A549 (cell line): ENCODE data around the gene C4orf46. TPM values are rescaled to one million over a fixed set of nuclear protein-coding genes. Genes with fewer than 3 reads are reported as not detected.

Source experiments
- ATAC-seq, 2 experiments: fragments of 200-7000 bp in 1 of 2; fragments of >200 bp in 1 of 2; cut with Nextera tagmentation in 1 of 2; cut with Tn5 transposase in 1 of 2; 3 replicates each; pipeline versions ENCODE4 v1.8.0 to v1.9.1; 2018 to 2020; ENCODE audit warnings: mild to moderate bottlenecking in 1 of 2, moderate library complexity in 1 of 2
- CTCF ChIA-PET: fragments of 300-600 bp; sonication (Branson Sonifier 250); formaldehyde crosslinking; extraction: SDS; loops from one replicate; lab custom pipeline; 2021; ENCODE audit warnings: antibody characterized with exemption, inconsistent platforms; lab: Yijun Ruan, JAX
- POLR2A ChIA-PET: fragments of 350-600 bp; formaldehyde crosslinking; extraction: SDS; loops from one replicate; lab custom pipeline; 2021; ENCODE audit warnings: antibody characterized with exemption, inconsistent platforms; lab: Yijun Ruan, JAX
- DNase-seq, 2 experiments: peaks; one replicate each; pipeline versions ENCODE4 v3.0.0 to v3.0.0-alpha.2; 2011 to 2016; ENCODE audit warnings: low read depth in 1 of 2, low spot score in 1 of 2
- FAIRE-seq: peaks from 2 replicates; lab custom pipeline; 2011; peaks lifted over from hg19 to GRCh38; lab: Jason Lieb, UNC
- H3K27ac ChIP-seq, 2 experiments: fragments of >200 bp; sonication (Bioruptor Twin); formaldehyde crosslinking; 3 replicates each; pipeline ENCODE4 v1.5.1; 2016 to 2017
- H3K4me1 ChIP-seq: fragments of >200 bp; sonication (Bioruptor Twin); formaldehyde crosslinking; 3 replicates; pipeline ENCODE4 v1.6.1; 2016
- H3K4me2 ChIP-seq: fragments of >200 bp; sonication (Bioruptor Twin); formaldehyde crosslinking; 3 replicates; pipeline ENCODE4 v1.6.1; 2016
- H3K4me3 ChIP-seq: fragments of >200 bp; sonication (Bioruptor Twin); formaldehyde crosslinking; 3 replicates; pipeline ENCODE4 v1.5.1; 2016
- H3K9me3 ChIP-seq: fragments of >200 bp; sonication (Bioruptor Twin); formaldehyde crosslinking; 3 replicates; pipeline ENCODE4 v1.6.1; 2016
- CBX8 ChIP-seq: fragments of 200-600 bp; sonication (generic); IDR thresholded peaks from 2 replicates; pipeline ENCODE4 v1.6.1; 2016
- CEBPB ChIP-seq, 2 experiments: fragments of >200 bp in 1 of 2; sonication (Bioruptor Twin) in 1 of 2; formaldehyde crosslinking in 1 of 2; IDR thresholded peaks; 2 replicates each; pipeline ENCODE4 v1.6.1; 2012 to 2016
- CHD2 ChIP-seq: fragments of 150-350 bp; IDR thresholded peaks from 2 replicates; pipeline ENCODE4 v1.6.1; 2014; ENCODE audit warnings: low read length; ENCODE audit not compliant: partially characterized antibody
- CTCF ChIP-seq: fragments of >200 bp; sonication (Bioruptor Twin); formaldehyde crosslinking; IDR thresholded peaks from 3 replicates; pipeline ENCODE4 v1.5.1; 2016
- EHMT2 ChIP-seq: fragments of 200-600 bp; sonication (generic); IDR thresholded peaks from 2 replicates; pipeline ENCODE4 v1.6.1; 2016; ENCODE audit warnings: antibody characterized with exemption, low read depth, mild to moderate bottlenecking, moderate library complexity
- EP300 ChIP-seq, 2 experiments: fragments of >200 bp; sonication (Bioruptor Twin); formaldehyde crosslinking; IDR thresholded peaks; 2 replicates in 1 of 2; 3 replicates in 1 of 2; pipeline ENCODE4 v1.6.1; 2016 to 2017
- FOSL2 ChIP-seq, 2 experiments: fragments of 450-650 bp in 1 of 2; fragments of >200 bp in 1 of 2; sonication (Bioruptor Twin) in 1 of 2; formaldehyde crosslinking; IDR thresholded peaks; 2 replicates each; pipeline versions ENCODE4 v1.5.0 to v1.6.1; 2016 to 2020; ENCODE audit warnings: mild to moderate bottlenecking in 1 of 2, moderate library complexity in 1 of 2
- FOXS1 ChIP-seq: fragments of 250-450 bp; sonication (Bioruptor Pico); IDR thresholded peaks from 2 replicates; pipeline ENCODE4 v1.5.0; 2020; ENCODE audit warnings: mild to moderate bottlenecking, moderate library complexity
- HES2 ChIP-seq: fragments of >200 bp; sonication (Bioruptor Twin); formaldehyde crosslinking; IDR thresholded peaks from 2 replicates; pipeline ENCODE4 v1.6.1; 2016
- HEYL ChIP-seq: fragments of 250-450 bp; sonication (Bioruptor Pico); IDR thresholded peaks from 2 replicates; pipeline ENCODE4 v1.8.0; 2021; ENCODE audit warnings: mild to moderate bottlenecking, moderate library complexity
- HOXB13 ChIP-seq: fragments of 250-450 bp; sonication (Bioruptor Pico); IDR thresholded peaks from 2 replicates; pipeline ENCODE4 v1.5.0; 2020; ENCODE audit warnings: low read depth, mild to moderate bottlenecking, moderate library complexity
- JUNB ChIP-seq: fragments of >200 bp; sonication (Bioruptor Twin); formaldehyde crosslinking; IDR thresholded peaks from 2 replicates; pipeline ENCODE4 v1.6.1; 2016
- KDM1A ChIP-seq: fragments of 200-600 bp; sonication (generic); IDR thresholded peaks from 2 replicates; pipeline ENCODE4 v1.6.1; 2016; ENCODE audit warnings: low read depth, mild to moderate bottlenecking
- KDM5A ChIP-seq: fragments of 200-600 bp; sonication (generic); IDR thresholded peaks from 2 replicates; pipeline ENCODE4 v1.6.1; 2016; ENCODE audit warnings: antibody characterized with exemption, mild to moderate bottlenecking
- MAFK ChIP-seq: fragments of 450-650 bp; IDR thresholded peaks from 2 replicates; pipeline ENCODE4 v1.6.1; 2014; ENCODE audit not compliant: partially characterized antibody
- MAZ ChIP-seq: fragments of 150-350 bp; IDR thresholded peaks from 2 replicates; pipeline ENCODE4 v1.6.1; 2014; ENCODE audit warnings: antibody characterized with exemption, low read depth, low read length, borderline replicate concordance
- NR3C1 ChIP-seq: fragments of >200 bp; sonication (Bioruptor Twin); formaldehyde crosslinking; IDR thresholded peaks from 3 replicates; pipeline ENCODE4 v1.6.1; 2017
- POLR2AphosphoS2 ChIP-seq: conservative IDR thresholded peaks from 2 replicates; pipeline ENCODE4 v1.6.1; 2012; ENCODE audit warnings: low read length, improper control_type of control experiment, inconsistent platforms
- RCOR1 ChIP-seq: fragments of 150-350 bp; IDR thresholded peaks from 2 replicates; pipeline ENCODE4 v1.6.1; 2014; ENCODE audit warnings: antibody characterized with exemption, low read length, low read depth
- RNF2 ChIP-seq: fragments of 200-600 bp; sonication (generic); IDR thresholded peaks from 2 replicates; pipeline ENCODE4 v1.6.1; 2016; ENCODE audit warnings: low read depth, mild to moderate bottlenecking, antibody characterized with exemption, moderate library complexity, borderline replicate concordance
- SREBF2 ChIP-seq: fragments of 450-650 bp; IDR thresholded peaks from 2 replicates; pipeline ENCODE4 v1.6.1; 2014; ENCODE audit warnings: mild to moderate bottlenecking, moderate library complexity
- WGBS: methylation state at CpG from one replicate; pipeline ENCODE4 v1.1.6; 2017; ENCODE audit errors: missing lambda C conversion rate; 5-methylcytosine and 5-hydroxymethylcytosine counted together
- polyA plus RNA-seq, 4 experiments: library from polyadenylated mRNA; depleted of rRNA in 3 of 4; stranded (reverse); fragments of >200 nt; fragmentation: RNase III in 1 of 4; extraction: RNeasy Plus Mini Kit Qiagen cat#74134 plus additional on column Dnase treatment in 1 of 4; gene quantifications; 2 replicates in 3 of 4; 3 replicates in 1 of 4; pipeline ENCODE4 v1.2.3, GENCODE V29; 2011 to 2017
- TF ChIP-seq, protein P1 (sequence below): fragments of 250-450 bp; sonication (Bioruptor Pico); IDR thresholded peaks from 2 replicates; pipeline ENCODE4 v1.5.0; 2021; ENCODE audit warnings: mild to moderate bottlenecking, moderate library complexity, borderline replicate concordance
- TF ChIP-seq, protein P2 (sequence below): fragments of >200 bp; sonication (Bioruptor Twin); formaldehyde crosslinking; IDR thresholded peaks from 3 replicates; pipeline ENCODE4 v1.6.1; 2016
- TF ChIP-seq, protein P3 (sequence below): IDR thresholded peaks from 2 replicates; pipeline ENCODE4 v1.6.1; 2012
- TF ChIP-seq, protein P4 (sequence below): IDR thresholded peaks from 2 replicates; pipeline ENCODE4 v1.6.1; 2012; ENCODE audit warnings: low read depth, borderline replicate concordance

Gene C4orf46
- polyA plus RNA-seq, 2 of the 4 experiments (the other 2 are of a cell fraction): 10.7 to 23.7 TPM

DNA sequence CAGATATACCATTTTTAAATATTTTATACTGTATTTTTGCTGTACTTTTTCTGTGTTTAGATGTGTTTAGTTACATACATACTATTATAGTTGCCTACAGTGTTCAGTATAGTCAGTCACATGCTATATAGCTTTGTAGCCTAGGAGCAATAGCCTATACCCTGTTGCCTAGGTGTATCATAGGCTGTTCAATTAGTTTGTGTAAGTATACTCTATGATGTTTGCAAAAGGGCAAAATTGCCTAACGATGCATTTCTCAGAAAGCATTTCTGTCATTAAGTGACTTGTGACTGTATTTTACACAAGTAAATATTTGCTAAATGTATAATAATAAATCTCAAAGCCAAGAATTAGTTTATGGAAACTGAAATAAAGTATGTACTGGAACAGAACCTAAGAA lies 9.9 kb upstream of the C4orf46 start:
- no peak for TF ChIP-seq FOXS1 (CRISPR knock-in tag)
- TF ChIP-seq SREBF2: no peak
- no peak for TF ChIP-seq MAZ
- TF ChIP-seq, protein P1, sequence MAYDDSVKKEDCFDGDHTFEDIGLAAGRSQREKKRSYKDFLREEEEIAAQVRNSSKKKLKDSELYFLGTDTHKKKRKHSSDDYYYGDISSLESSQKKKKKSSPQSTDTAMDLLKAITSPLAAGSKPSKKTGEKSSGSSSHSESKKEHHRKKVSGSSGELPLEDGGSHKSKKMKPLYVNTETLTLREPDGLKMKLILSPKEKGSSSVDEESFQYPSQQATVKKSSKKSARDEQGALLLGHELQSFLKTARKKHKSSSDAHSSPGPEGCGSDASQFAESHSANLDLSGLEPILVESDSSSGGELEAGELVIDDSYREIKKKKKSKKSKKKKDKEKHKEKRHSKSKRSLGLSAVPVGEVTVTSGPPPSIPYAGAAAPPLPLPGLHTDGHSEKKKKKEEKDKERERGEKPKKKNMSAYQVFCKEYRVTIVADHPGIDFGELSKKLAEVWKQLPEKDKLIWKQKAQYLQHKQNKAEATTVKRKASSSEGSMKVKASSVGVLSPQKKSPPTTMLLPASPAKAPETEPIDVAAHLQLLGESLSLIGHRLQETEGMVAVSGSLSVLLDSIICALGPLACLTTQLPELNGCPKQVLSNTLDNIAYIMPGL (CRISPR knock-in tag): no peak
- TF ChIP-seq, protein P2, sequence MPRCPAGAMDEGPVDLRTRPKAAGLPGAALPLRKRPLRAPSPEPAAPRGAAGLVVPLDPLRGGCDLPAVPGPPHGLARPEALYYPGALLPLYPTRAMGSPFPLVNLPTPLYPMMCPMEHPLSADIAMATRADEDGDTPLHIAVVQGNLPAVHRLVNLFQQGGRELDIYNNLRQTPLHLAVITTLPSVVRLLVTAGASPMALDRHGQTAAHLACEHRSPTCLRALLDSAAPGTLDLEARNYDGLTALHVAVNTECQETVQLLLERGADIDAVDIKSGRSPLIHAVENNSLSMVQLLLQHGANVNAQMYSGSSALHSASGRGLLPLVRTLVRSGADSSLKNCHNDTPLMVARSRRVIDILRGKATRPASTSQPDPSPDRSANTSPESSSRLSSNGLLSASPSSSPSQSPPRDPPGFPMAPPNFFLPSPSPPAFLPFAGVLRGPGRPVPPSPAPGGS: no peak
- no peak for TF ChIP-seq CTCF
- TF ChIP-seq RNF2: no peak
- no peak for TF ChIP-seq FOSL2 (IDR thresholded peaks at IDR 0.05)
- TF ChIP-seq FOSL2 (CRISPR knock-in tag; IDR thresholded peaks at IDR 0.05): no peak
- no peak for TF ChIP-seq HEYL (CRISPR knock-in tag)
- TF ChIP-seq, protein P3, sequence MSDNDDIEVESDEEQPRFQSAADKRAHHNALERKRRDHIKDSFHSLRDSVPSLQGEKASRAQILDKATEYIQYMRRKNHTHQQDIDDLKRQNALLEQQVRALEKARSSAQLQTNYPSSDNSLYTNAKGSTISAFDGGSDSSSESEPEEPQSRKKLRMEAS: no peak
- DNase-seq (no peak), ATAC-seq (no peak), FAIRE-seq (no peak)
- Histone ChIP-seq H3K9me3 (no peaks in the 10 kb centered on the region), H3K27ac (no peak overlapping the region), H3K4me1 (no peaks in the 10 kb centered on the region), H3K4me2 (no peak overlapping the region), H3K4me3 (no peak overlapping the region)
- POLR2A ChIA-PET: no interaction called here
- CTCF ChIA-PET: interaction anchor here (0.6 to 1.0 kb wide), 2 partner anchors 11 to 20 kb away, joined by 3 to 5 read pairs; no protein-coding TSS in a partner anchor
- WGBS: 74% methylated on average over 1 of the region's 1 CpG

- POLR2A ChIA-PET: no interaction called here
Measured at GRCh38 chr4:158678767-158679166, 7.1 kb upstream of the C4orf46 start.

More at GRCh38 chr4:158678767-158679166, 7.1 kb upstream of the C4orf46 start:
- no peak for DNase-seq
- Histone ChIP-seq H3K4me1 (no peaks in the 10 kb centered on the region), H3K4me3 (no peak overlapping the region), H3K9me3 (no peaks in the 10 kb centered on the region), H3K27ac (no peak overlapping the region), H3K4me2 (no peak overlapping the region)
- CTCF ChIA-PET: interaction anchor here (0.9 kb wide), 2 partner anchors 18 to 524 kb away, joined by 4 read pairs; no protein-coding TSS in a partner anchor
- 80% methylated on average over 2 of the region's 2 CpGs for WGBS
- TF ChIP-seq EHMT2 (no peak), HOXB13 (CRISPR knock-in tag) (no peak), RCOR1 (no peak), CHD2 (no peak), HES2 (no peak), CBX8 (no peak), FOSL2 (IDR thresholded peaks at IDR 0.05) (no peak), FOSL2 (CRISPR knock-in tag; IDR thresholded peaks at IDR 0.05) (no peak), CEBPB (IDR thresholded peaks at IDR 0.05) (no peak), EP300 (IDR thresholded peaks at IDR 0.05) (no peak), KDM5A (no peak), MAFK (no peak), NR3C1 (no peak), POLR2AphosphoS2 (no peak), SREBF2 (no peak), KDM1A (no peak), FOXS1 (CRISPR knock-in tag) (no peak), JUNB (no peak)
- TF ChIP-seq, protein P1 (CRISPR knock-in tag): no peak
- TF ChIP-seq, protein P4, sequence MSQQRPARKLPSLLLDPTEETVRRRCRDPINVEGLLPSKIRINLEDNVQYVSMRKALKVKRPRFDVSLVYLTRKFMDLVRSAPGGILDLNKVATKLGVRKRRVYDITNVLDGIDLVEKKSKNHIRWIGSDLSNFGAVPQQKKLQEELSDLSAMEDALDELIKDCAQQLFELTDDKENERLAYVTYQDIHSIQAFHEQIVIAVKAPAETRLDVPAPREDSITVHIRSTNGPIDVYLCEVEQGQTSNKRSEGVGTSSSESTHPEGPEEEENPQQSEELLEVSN: no peak
- TF ChIP-seq, protein P3: no peak
- FAIRE-seq: no peak
- no peak for ATAC-seq
